Activated CD8-positive, alpha-beta memory T cell treated with anti-CD3 and anti-CD28 coated beads, Interleukin-2, amount 10 ng/mL, durations not matched to agents 7 days and 5 days (primary cell): ENCODE measurements around the gene LPP. TPM values are rescaled to one million over a fixed set of nuclear protein-coding genes. Genes with fewer than 3 reads are reported as not detected.
"Not testable (repeated sequence)": the region's sequence is repeated elsewhere in the genome, so short reads cannot be mapped to it uniquely, and the experiment has no call there.

Source experiments
- ATAC-seq: fragments of 150-1000 bp; cut with Tn5 transposase; one replicate; pipeline ENCODE4 v1.10.0; 2021; ENCODE audit warnings: moderate library complexity
- CTCF ChIA-PET: fragments of 350-600 bp; sonication (Branson Sonifier 250); formaldehyde crosslinking; loops from one replicate; lab custom pipeline; 2021; ENCODE audit warnings: antibody characterized with exemption; lab: Charles Lee
- DNase-seq: peaks from one replicate; pipeline ENCODE4 v3.0.0-alpha.2; 2020
- H3K27ac Mint-ChIP-seq: one replicate; pipeline ENCODE4 v1.8.0; 2021; ENCODE audit warnings: mild to moderate bottlenecking, mixed read lengths
- H3K27me3 Mint-ChIP-seq: one replicate; pipeline ENCODE4 v1.8.0; 2021; ENCODE audit warnings: mixed read lengths
- H3K36me3 Mint-ChIP-seq: one replicate; pipeline ENCODE4 v1.8.0; 2021; ENCODE audit warnings: mild to moderate bottlenecking, mixed read lengths
- H3K4me1 Mint-ChIP-seq: one replicate; pipeline ENCODE4 v1.8.0; 2021; ENCODE audit warnings: mixed read lengths
- H3K4me3 Mint-ChIP-seq: one replicate; pipeline ENCODE4 v1.8.0; 2021; ENCODE audit warnings: mild to moderate bottlenecking, moderate library complexity, mixed read lengths
- H3K9me3 Mint-ChIP-seq: one replicate; pipeline ENCODE4 v1.8.0; 2022; ENCODE audit warnings: low read depth, mixed read lengths
- total RNA-seq, 2 experiments: library from RNA; stranded (reverse); gene quantifications; one replicate each; pipeline ENCODE4 v1.2.3, GENCODE V29; 2021

The LPP gene
- total RNA-seq, 2 experiments from 2014 or later: 23.6 to 57.1 TPM

GRCh38 chr3:188617988-188618701 lies 464.2 kb downstream of the LPP start:
- DNase-seq (no peak), ATAC-seq (no peak)
- peaks cover 2% of the 10 kb centered on the region for H3K9me3 Mint-ChIP-seq
- no peak overlapping the region for H3K27ac Mint-ChIP-seq
- no peaks in the 10 kb centered on the region for H3K4me1 Mint-ChIP-seq
- H3K36me3 Mint-ChIP-seq: peaks cover 3% of the 10 kb centered on the region
- no peak overlapping the region for H3K4me3 Mint-ChIP-seq
- no peaks in the 10 kb centered on the region for H3K27me3 Mint-ChIP-seq
- CTCF ChIA-PET: interaction anchor here (1.3 kb wide), 1 partner anchor 878 kb away, joined by 3 read pairs; no protein-coding TSS in a partner anchor

DNA sequence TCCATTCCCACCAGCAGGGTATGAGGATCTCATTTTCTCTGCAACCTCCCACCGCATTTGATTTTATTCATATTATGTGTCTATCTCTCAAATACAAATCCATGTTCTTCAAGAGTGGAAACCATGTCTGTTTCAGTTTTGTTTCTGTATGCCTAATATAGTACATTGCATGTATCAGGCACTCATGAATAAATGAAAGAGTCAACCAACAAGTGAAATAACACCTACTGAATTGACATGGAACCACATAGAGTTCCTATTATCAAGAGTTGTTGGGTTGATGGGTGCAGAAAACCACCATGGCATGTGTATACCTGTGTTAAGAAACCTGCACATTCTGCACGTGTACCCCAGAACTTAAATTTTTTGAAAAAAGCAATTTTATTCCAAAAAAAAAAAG lies 466.8 kb downstream of the LPP start:
- no peak for DNase-seq
- Mint-ChIP-seq H3K4me1 (no peaks in the 10 kb centered on the region), H3K27ac (no peak overlapping the region), H3K9me3 (peaks cover 2% of the 10 kb centered on the region), H3K27me3 (no peaks in the 10 kb centered on the region), H3K36me3 (peaks cover 2% of the 10 kb centered on the region), H3K4me3 (no peak overlapping the region)
- CTCF ChIA-PET: no interaction called here
- no peak for ATAC-seq

DNA sequence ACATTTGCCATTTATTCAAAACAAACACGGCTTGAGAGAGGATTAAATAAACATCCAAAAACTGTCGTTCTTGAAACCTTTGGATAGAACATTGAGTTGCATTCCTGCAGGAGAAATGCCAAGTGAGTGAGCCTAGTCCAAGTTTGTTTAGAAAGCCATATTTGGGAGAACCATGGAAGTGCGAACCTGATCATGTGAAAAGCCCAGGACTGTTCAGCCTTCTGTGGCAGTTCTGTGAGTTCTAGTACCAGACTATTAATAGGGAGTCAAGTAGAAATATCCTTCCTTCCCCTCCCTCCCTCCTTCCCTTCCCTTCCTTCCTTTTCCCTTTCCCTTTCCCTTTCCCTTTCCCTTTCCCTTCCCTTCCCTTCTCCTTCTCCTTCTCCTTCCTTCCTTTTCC lies 470.4 kb downstream of the LPP start:
- Mint-ChIP-seq H3K4me3 (no peak overlapping the region), H3K36me3 (peaks cover 13% of the 10 kb centered on the region), H3K27me3 (no peaks in the 10 kb centered on the region), H3K9me3 (peaks cover 3% of the 10 kb centered on the region), H3K27ac (no peak overlapping the region), H3K4me1 (peaks cover 9% of the 10 kb centered on the region)
- CTCF ChIA-PET: no interaction called here
- ATAC-seq (no peak), DNase-seq (no peak)

- no peak for ATAC-seq
Measured at GRCh38 chr3:188624828-188625227, 470.9 kb downstream of the LPP start.

DNA sequence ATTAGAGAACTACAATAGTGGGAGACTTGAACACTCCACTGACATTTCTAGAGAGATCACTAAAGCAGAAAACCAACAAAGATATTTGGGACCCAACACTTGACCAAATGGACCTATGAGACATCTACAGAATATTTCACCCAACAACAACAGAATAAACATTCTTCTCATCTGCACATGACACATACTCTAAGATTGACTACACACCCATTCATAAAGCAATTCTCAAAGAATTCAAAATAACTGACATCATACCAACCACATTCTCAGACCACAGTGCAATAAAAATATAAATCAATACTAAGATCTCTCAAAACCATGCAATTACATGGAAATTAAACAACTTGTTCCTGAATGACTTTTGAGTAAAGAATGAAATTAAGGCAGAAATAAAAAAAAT lies 473.7 kb downstream of the LPP start:
- peaks cover 9% of the 10 kb centered on the region for H3K4me1 Mint-ChIP-seq
- CTCF ChIA-PET: interaction anchor here (1.0 kb wide), 1 partner anchor 888 kb away, joined by 3 read pairs; no protein-coding TSS in a partner anchor
- H3K9me3 Mint-ChIP-seq: peaks cover 2% of the 10 kb centered on the region
- peaks cover 14% of the 10 kb centered on the region for H3K36me3 Mint-ChIP-seq
- DNase-seq: no peak
- no peak overlapping the region for H3K4me3 Mint-ChIP-seq
- H3K27me3 Mint-ChIP-seq: no peaks in the 10 kb centered on the region
- no peak for ATAC-seq
- H3K27ac Mint-ChIP-seq: no peak overlapping the region

More at GRCh38 chr3:188624828-188625227, 470.9 kb downstream of the LPP start:
- Mint-ChIP-seq H3K4me3 (no peak overlapping the region), H3K36me3 (peaks cover 13% of the 10 kb centered on the region), H3K27me3 (no peaks in the 10 kb centered on the region), H3K4me1 (peaks cover 9% of the 10 kb centered on the region), H3K27ac (no peak overlapping the region), H3K9me3 (peaks cover 3% of the 10 kb centered on the region)
- CTCF ChIA-PET: no interaction called here
- DNase-seq: no peak

- Mint-ChIP-seq H3K4me1 (peaks cover 9% of the 10 kb centered on the region), H3K27ac (no peak overlapping the region), H3K4me3 (no peak overlapping the region), H3K9me3 (peaks cover 4% of the 10 kb centered on the region), H3K36me3 (peaks cover 17% of the 10 kb centered on the region), H3K27me3 (no peaks in the 10 kb centered on the region)
- no peak for DNase-seq
- CTCF ChIA-PET: no interaction called here
- ATAC-seq: no peak
Measured at GRCh38 chr3:188631291-188632010, 477.5 kb downstream of the LPP start.

GRCh38 chr3:188633206-188633605 lies 479.2 kb downstream of the LPP start:
- ATAC-seq (no peak), DNase-seq (no peak)
- Mint-ChIP-seq H3K27me3 (no peaks in the 10 kb centered on the region), H3K36me3 (peaks cover 12% of the 10 kb centered on the region), H3K9me3 (peaks cover 3% of the 10 kb centered on the region), H3K4me3 (no peak overlapping the region), H3K27ac (no peak overlapping the region), H3K4me1 (peaks cover 1% of the 10 kb centered on the region)
- CTCF ChIA-PET: interaction anchor here (1.2 kb wide), 1 partner anchor 892 kb away, joined by 4 read pairs; no protein-coding TSS in a partner anchor

DNA sequence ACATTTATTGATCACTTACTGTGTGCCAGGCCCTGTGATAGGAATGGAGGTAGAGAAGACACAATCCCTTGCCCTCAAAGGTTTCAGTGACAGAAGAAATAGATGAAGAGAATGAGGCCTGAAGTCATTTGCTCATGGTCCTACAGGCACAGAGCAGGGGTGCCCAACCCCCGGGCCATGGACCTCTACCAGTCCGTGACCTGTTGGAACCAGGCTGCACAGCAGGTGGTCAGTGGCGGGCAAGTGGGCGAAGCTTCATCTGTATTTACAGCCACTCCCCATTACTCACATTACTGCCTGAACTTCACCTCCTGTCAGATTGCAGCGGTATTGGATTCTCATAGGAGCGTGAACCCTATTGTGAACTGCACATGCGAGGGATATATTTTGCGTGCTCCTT lies 480.3 kb downstream of the LPP start:
- H3K27ac Mint-ChIP-seq: no peak overlapping the region
- CTCF ChIA-PET: no interaction called here
- peaks cover 9% of the 10 kb centered on the region for H3K36me3 Mint-ChIP-seq
- peaks cover 3% of the 10 kb centered on the region for H3K9me3 Mint-ChIP-seq
- no peak for ATAC-seq
- H3K4me3 Mint-ChIP-seq: no peak overlapping the region
- no peak for DNase-seq
- no peaks in the 10 kb centered on the region for H3K27me3 Mint-ChIP-seq
- no peaks in the 10 kb centered on the region for H3K4me1 Mint-ChIP-seq

DNA sequence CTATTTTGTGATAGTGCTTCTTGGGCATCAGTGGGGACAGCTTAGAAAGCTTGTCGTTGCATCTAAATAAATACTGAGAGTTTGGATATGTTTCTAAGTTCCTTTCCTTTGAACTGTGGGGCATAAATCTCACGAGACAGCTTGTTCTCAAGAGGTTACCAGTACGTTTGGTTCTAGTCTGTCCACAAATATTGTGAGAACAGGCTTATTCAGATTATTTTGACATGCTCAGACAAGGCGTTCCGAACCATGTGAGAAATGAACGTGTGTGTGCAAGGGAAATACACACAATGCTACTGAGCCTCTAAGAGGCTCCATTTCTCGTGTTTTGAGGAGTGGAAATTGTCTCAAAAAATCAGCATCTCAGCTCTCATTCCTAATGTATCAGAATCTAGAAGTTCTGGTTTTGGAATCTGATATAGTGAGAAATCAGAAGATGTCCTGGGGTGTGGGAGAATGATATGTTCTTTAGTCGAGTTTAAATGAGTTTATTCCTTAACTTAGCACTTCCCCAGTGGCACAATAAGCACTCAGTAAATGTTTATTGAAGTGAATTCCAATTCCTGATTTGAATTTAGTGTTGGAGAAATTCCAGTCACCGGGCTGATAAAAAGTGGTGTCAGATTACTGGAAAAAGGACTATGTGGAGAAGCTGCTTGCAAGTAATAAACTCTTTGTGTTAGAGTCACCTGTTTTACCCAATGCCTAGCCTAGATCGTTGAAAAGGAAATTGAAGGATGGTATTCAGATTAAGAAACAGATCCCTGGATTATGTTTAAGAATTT lies 481.5 kb downstream of the LPP start:
- DNase-seq (no peak), ATAC-seq (no peak)
- Mint-ChIP-seq H3K4me1 (no peaks in the 10 kb centered on the region), H3K27ac (no peak overlapping the region), H3K4me3 (no peak overlapping the region), H3K36me3 (peaks cover 7% of the 10 kb centered on the region), H3K9me3 (peaks cover 3% of the 10 kb centered on the region), H3K27me3 (no peaks in the 10 kb centered on the region)
- CTCF ChIA-PET: no interaction called here

GRCh38 chr3:188636292-188636691 lies 482.3 kb downstream of the LPP start:
- ATAC-seq, H3K4me1 Mint-ChIP-seq, H3K27me3 Mint-ChIP-seq, H3K36me3 Mint-ChIP-seq, DNase-seq, H3K27ac Mint-ChIP-seq, CTCF ChIA-PET, H3K4me3 Mint-ChIP-seq, H3K9me3 Mint-ChIP-seq: not testable (repeated sequence)

GRCh38 chr3:188641076-188641475 lies 487.1 kb downstream of the LPP start:
- Mint-ChIP-seq H3K4me1 (no peaks in the 10 kb centered on the region), H3K36me3 (peaks cover 4% of the 10 kb centered on the region), H3K27me3 (no peaks in the 10 kb centered on the region), H3K4me3 (no peak overlapping the region), H3K27ac (no peak overlapping the region), H3K9me3 (no peaks in the 10 kb centered on the region)
- DNase-seq (no peak), ATAC-seq (no peak)
- CTCF ChIA-PET: no interaction called here

- peaks cover 4% of the 10 kb centered on the region for H3K4me1 Mint-ChIP-seq
Measured at GRCh38 chr3:188643736-188644135, 489.8 kb downstream of the LPP start.

DNA sequence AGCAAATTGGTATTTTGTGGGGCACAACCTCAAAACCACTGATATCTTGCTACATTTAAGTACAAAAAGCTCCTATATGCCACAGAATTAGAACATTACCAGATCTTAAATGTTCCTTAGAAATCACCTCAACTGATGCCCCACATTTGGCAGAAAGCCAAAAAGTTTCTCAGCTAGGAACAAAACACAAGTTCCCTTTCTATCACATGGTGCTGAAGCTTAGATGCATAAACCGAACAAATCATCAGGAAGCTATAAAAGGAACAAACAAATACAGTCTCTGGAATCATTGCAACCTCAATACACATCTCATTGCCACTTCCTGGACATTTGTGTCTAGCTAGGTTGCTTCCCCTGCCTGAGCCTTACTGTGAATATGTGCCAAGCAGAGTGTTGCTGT lies 492.6 kb downstream of the LPP start:
- ATAC-seq (no peak), DNase-seq (no peak)
- H3K9me3 Mint-ChIP-seq: no peaks in the 10 kb centered on the region
- CTCF ChIA-PET: no interaction called here
- no peak overlapping the region for H3K27ac Mint-ChIP-seq
- no peak overlapping the region for H3K4me3 Mint-ChIP-seq
- H3K36me3 Mint-ChIP-seq: peaks cover 1% of the 10 kb centered on the region
- H3K27me3 Mint-ChIP-seq: no peaks in the 10 kb centered on the region
- H3K4me1 Mint-ChIP-seq: peaks cover 4% of the 10 kb centered on the region

More at GRCh38 chr3:188643736-188644135, 489.8 kb downstream of the LPP start:
- H3K4me3 Mint-ChIP-seq: no peak overlapping the region
- no peaks in the 10 kb centered on the region for H3K9me3 Mint-ChIP-seq
- H3K36me3 Mint-ChIP-seq: no peaks in the 10 kb centered on the region
- ATAC-seq (no peak), DNase-seq (no peak)
- H3K27me3 Mint-ChIP-seq: no peaks in the 10 kb centered on the region
- CTCF ChIA-PET: interaction anchor here (1.2 to 1.4 kb wide), 2 partner anchors 9 to 21 kb away, joined by 3 to 4 read pairs; no protein-coding TSS in a partner anchor
- H3K27ac Mint-ChIP-seq: no peak overlapping the region
